HG02759 (cell line): ENCODE data around the gene ACADSB.
A peak's percentile ranks its signal among the peaks of the same experiment; 100 is the strongest.

Source experiments
- ATAC-seq: cut with Tn5 transposase; IDR thresholded peaks from one replicate; pipeline ENCODE4 v1.9.1; 2021; ENCODE audit warnings: mild to moderate bottlenecking, moderate library complexity; ENCODE audit not compliant: unreplicated experiment

Gene ACADSB

DNA sequence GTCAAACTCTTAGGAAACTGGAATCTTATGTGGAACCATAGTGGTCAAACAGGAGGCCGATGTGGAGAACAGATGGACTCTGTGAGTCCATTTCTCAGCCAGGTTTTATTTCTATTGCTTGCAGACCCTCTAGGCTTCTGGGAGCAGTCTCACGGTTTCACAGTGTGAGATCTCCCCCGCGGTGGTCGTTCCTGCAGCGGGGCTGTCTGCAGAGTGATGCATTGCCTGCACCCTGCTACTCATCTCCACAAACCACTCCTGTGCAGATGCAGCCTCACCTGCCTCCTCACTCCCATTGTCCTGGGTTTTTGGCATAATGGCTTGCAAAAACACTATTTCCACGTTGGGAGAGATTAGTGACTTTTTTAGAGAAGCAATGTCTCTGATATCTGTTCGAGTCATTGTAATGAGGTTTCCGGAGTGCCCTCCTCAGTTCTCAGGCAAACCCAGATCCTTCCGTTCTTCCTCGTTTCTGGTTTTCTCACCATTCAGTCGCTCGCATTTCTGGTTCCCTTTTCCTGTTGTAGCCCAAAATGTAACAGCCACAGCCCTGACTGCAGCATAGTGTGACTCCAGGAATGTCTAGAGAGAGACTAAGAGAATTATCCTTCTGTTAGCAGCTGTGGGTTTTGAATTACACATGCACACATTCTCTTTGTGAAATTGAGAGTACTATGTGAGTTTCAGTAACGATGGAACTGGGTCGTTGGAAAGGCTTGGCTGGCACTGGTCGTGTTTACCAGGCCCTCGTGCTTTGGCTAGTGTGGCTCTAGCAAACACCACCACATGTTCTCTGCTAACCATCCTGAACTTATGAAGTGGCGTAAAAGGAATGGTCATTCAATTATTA lies 30.2 kb downstream of the ACADSB start:
- ATAC-seq: no peak

DNA sequence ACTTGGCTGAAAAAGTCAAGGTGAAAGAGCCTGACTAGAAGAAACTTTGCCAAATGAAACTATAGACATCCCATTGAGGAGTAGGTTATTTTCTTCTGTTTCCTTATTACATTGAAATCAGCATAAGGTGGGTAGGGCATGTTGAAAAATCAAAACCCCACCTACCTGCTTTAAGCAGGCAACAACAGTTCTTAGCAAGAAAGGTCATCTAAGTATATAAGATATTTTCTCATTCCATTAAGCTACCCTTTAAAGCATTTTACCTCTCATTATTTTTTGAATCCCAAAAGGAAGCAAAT lies 30.8 kb downstream of the ACADSB start:
- ATAC-seq: no peak

DNA sequence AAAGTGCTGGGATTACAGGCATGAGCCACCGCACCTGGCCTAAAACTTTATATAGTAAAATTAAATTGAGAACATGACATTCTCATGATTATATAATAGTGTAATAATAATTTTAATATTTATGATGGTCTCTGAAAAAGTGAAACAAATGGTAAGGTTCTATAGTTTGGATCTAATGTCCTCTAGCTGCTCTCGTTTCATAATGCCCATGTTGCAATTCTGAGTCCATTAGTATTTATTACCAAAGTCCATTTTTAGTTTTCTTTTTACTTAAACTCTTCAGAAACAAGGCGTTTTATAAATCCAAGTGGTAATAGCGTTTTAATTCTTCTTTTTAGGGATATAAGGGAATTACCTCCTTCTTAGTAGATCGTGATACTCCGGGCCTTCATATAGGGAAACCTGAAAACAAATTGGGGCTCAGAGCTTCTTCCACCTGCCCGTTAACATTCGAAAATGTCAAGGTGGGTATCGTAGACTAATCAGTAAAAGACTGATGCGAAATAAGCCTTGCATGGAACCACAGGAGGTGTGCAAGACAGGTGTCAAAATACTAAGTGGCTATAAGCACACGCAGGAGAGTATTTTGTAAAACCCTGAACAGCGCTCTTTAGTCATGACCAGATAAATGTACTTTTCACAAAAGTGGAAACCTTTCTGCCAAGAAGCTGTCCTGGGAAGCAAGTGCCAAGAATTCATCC lies 34.1 kb downstream of the ACADSB start:
- ATAC-seq: no peak

DNA sequence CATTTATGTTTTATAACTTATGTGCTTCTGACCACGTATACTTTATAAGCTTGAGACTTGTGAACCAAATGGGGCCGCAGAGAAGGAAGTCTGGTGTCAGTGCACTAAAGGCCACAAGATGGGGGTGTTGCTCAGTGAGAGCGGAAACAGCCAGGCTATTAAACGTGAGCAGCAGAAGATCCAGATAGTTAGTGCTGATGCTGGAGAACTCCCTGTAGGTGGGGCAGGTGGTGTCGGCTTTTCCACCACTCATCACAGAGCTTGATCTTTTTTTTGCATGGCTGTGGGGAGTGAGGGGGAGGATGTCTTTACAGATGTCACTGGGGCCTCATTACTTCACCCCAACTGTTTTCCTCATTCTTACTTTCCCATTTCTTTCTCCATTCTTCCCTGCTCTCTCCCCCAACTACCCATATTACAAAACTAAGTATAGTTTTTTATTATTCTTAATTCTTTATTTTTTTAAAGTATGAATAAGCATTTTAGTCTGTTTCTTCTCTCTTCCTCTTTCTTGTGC lies 34.7 kb downstream of the ACADSB start:
- ATAC-seq: peak; percentile 77

DNA sequence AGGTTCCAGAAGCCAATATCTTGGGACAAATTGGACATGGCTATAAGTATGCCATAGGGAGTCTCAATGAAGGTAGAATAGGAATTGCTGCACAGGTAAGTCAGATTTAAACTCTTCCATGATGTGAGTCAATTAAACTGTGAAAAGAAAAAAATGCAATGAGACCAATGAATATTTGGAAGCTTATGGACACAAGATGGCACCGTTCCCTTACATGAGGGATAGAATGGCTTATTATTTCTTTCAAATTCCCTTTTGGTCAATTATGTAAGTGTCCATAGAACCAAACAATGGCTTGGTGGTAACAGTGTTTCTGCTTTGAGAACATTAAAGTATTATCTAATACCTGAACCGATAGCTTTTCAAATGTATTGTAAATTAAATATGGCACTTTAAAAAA lies 35.6 kb downstream of the ACADSB start:
- ATAC-seq: no peak

DNA sequence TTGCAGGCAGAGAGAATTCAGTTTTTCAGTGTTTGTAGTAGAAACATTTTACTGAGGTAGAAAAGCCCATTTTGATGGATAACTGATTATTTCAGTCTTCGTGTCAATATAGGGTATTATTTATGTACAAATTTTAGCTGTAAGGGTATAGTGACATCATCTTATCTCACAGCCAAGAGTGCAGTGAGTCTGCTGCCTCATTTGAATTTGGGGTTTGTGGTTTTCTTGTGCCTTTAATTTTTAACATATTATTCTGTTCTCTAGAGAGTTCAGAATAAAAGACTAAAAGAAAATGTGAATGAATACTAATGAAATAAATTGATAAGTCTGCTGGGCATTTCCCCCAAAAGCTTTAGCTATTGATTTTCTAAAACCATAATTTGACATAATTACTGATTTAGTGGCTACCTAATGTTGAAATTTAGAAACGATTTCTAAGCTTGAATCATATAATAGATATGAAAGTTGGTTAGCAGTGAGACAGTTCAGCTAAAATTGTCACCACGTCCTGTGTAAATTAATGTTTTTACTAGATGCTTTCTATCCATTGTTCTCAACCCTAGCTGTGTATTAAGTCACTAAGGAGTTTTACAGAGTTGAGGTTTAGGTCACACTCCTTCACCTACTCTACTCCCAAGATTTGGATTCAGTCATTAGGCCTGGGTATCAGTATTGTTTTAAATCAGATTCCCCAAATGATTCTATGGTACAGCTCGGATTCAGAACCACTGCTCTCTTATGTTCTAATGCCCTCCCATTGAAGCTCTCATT lies 37.3 kb downstream of the ACADSB start:
- no peak for ATAC-seq

DNA sequence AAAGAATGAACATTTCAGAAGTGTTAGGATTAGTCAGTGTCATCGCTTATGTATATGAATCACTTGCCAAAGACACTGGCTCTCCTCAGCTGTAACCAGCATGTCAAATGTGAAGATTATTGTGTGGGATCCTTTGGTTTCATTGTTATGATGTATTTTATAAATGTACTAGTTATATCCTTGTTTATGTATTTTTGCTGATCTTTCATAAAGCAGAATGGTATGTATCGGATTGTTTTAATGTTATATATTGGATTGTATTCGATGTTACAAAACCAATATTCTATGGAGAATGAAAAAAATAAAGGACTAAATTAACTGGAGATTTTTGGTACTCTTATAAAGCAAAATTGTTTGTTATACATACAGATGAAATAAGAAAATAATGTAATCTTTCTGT lies 49.2 kb downstream of the ACADSB start:
- no peak for ATAC-seq

DNA sequence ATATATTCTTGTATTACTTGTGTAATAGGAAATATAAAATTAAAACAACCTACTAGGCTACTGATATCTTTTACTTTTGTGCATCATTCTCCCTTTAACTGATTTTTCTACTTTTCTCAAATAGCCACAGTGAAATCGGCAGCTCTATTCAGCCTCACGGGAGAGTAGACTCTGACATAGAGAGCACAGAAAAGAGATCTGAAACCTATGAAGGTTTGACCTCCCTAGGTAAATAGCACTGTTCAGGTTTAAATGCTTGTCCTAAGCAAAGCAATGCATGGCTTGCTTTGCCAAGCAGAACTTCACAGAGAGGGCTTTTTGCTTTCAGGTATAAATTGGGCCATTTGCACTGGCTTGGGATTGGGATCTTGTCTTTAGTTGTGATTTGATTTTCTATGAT lies 53.1 kb downstream of the ACADSB start:
- ATAC-seq: no peak

DNA sequence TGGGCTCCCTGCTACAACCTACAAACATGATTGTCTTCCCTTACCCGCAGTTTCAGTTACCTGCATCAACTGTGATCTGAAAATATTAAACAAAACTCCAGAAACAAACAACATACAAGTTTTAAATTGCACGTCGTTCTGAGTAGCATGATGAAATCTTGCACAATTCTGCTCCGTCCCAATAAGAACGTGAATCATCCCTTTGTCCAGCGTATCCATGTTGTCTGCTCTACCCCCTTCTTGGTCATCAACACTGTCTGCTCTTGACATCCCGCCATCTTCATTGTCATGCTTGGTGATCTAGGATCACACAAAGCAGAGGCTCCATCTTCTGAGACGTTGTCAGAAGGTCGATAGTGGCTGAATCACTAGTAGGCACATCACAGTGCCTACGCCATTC lies 53.9 kb downstream of the ACADSB start:
- no peak for ATAC-seq

DNA sequence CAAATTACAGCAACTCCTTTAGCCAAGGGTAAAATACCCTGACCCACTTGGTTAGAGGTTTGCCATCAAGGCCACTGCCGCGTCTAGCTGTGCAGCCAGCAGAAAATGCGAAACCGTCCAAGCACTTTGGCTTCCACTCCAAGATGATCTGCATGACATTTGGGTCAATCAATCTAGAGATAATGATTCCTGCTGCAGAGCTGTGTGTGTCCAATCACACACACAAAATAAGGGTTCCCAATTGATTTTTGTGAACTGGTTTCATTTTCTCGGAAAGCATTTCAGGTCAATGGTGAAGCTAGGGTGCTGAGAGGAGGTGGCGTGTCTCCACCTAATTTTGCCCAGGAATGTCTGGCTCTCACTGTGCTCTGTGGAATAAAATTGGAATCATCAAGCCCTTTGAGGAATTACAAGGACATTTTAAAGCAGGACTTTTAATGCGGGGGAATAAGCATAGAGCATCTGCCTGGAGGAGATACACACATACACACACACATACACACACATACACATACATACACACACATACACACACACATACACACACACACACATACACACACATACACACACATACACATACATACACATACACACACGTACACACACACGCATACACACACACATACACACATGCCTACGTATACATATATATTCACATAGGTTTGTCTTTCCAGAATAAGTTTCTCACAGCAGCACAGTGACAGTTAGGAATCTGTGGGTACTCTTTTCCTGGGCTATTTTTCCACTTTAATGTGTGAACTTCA lies 59.5 kb downstream of the ACADSB start:
- ATAC-seq: no peak

DNA sequence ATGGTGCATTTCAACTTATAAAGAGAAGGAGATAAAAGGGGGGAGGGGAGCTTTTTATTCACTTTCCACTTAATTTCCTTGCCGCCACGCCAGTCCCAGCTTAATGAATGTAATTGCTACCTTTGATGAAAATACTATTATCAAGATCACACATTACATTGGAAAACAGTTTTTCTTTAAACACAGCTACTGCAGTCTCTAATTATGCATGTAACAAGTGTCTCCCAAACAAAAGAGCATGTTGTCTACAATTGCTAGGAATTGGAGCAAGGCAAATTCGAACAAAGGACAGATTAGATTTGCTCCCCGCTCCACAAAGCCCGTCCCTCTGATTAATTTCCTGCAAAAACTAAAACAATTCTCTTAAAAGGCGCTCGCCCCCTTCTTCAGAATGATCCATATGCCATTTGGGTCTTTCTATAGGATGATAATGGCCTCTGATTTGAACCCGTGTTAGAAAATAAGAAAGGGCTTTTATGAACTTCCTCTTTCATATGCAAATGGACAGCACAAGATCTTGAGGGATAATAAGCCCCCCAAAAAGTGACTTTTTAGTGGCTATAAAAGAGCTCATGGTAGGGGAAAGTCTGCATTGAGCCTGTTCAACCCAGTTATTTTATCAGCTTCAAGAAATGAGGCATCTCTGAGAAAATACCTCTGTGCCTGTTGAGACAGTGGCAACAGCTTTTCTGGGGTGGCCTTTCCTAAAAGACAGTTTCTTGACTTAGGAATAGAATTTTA lies 60.6 kb downstream of the ACADSB start:
- ATAC-seq: no peak

DNA sequence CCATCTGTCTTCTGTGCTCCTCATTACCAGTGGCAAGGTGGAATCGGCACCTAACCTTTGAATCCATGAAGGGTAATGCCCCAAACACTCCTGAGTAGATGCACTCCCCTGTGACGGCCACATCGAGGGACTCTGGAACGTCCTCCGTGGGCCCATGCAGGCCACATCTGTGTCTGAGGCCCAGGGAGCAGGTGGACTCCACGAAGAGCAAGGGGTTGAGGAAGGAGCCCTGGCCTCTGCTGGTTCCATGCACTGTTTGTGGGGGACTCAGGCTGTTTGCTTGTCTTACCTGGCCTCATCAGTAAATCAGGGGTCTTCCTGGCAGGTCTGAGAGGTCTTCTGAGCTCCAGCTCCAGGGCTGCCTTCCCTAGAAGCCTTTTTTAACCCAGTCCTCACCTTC lies 64.4 kb downstream of the ACADSB start:
- ATAC-seq: no peak

DNA sequence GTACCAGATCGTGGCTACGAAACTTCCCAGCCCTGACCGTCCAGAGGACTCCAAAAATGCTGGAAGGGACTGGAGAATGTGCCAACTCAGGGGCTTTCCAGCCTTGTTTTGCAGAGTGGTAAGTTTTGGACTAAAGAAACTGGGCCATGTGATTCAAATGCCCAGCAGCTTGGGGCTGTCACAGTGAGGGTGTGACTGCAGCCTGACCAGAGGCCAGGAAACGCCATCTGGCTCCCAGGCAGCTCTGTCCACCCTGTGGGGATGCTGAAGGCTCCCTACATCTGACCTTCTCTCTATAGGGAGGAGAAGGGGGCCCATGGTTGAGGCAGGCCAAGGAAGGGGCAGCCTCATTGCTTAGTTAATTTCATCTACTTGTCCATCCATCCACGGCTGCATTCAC lies 65.4 kb downstream of the ACADSB start:
- no peak for ATAC-seq

DNA sequence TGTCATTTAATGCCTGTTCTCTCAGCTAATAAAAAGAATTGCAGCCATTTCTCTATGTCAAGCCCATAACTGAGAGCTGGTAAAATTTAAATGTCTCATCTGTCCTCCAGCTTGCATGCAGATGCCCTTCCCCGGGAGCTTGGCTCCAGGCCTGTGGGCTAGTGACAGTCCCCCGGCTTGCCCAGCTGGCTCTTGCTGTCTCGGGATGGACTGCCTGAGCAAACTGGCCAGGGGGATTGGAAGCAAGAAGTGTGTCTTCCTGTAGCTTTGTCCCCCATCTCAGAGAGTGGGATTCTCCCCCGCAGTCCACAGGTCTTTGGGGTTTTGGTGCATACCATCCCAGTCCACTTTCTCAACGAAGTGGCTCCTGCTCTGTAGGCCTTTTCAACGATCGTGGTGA lies 73.1 kb downstream of the ACADSB start:
- no peak for ATAC-seq

DNA sequence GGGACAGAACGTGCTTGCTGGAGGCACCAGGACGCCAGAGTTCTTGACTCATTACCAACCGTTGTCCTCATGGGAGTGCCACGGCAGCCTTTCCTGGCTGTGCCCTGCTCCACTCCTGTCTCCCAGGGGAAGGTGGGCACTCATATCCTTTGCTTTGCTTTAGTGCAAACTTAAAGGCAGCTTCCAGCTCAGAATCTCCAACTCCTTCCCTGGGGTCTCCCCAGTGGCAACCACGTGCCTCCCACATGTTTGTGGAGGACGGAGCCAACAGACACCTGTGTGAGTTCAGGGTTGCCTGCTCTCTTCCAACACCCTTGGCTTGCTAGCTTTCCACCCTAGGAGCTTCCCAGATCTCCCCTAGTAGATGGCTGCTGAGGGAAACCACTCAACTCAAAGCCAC lies 75.0 kb downstream of the ACADSB start:
- no peak for ATAC-seq

DNA sequence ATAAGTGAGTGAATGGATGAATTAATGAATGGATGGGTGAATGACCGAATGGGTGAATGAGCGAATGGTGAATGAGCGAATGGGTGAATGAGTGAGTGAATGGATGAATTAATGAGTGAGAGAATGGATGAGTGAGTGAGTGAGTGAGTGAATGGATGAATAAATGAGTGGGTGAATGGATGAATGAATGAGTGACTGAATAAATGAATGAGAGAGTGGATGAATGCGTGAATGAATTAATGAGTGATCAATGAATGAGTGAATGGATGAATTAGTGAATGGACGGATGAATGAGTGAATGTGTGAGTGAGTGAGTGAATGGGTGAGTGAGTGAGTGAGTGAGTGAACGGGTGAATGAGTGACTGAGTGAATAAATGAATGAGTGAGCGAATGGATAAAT lies 77.5 kb downstream of the ACADSB start:
- ATAC-seq: no peak

DNA sequence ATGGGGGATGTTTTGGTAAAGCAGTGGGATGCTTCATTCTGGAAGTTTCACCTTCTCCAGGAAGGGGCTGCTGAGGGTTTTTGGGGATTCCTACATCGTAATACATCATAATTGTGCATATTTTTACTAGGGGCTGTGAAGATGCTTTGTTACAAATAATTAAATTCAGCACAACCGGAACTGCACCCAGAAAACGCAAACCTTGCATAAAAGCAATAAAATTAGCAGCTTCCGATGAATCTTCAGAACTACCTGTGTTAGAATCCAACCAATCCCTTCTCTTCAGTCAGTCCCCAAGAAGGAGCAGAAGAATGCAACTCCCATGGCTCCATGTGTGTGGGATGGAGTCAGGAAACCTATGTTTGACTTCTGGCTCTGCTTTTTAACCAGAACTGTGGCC lies 78.5 kb downstream of the ACADSB start:
- ATAC-seq: no peak

DNA sequence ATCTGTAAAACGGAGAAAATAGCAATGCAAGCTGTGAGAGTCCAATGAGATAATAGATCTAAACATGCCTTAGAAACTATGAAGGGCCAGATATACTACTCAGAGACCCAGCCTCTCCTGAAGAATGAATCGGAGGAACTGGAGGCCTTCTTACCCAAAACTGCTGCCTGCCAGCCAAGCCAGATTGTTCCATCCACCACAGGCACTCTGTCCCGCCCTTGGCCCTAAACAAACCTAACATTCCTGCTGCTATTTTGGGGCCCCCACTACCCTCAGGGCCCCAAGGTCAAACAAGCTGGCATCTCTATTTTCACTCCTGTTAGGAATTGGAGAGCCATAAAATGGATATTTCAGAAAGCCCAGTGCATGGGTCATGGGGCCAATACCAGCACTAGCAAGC lies 79.0 kb downstream of the ACADSB start:
- no peak for ATAC-seq

DNA sequence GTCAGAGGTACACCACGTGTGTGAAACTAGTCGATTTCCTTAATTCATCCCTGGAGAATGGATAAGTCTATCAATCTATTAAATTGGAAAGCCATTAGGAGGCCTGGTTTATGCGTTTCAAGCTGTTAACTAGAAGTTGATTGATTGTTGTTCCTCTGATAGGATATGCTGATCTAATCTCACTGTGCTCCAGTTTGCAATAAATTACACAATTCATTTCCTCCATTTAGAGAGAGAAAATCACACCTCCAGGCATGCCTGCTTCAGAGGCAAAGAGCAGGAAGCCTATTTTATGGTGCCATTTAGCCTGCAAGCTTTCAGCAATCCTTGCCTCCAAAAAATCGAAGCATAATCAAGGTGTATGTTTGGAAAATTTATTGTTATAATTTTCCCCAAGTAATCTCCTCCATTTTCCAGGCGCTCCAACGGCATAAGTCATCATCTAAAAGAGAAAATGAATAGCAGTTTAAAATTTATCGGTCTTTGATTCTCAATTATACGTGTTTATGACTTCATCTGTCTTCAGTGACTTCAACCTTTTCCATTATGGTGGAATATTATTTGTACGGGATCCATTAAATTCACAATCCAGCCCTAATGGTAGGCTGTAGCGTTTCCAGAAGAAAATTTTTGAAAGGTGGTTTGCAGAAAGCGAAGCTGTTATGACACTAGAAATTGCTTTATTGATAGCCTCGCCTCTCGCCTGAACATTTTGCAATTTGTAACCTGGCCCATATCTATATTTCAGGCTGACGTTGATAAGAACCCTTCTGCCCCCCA lies 84.0 kb downstream of the ACADSB start:
- ATAC-seq: no peak

DNA sequence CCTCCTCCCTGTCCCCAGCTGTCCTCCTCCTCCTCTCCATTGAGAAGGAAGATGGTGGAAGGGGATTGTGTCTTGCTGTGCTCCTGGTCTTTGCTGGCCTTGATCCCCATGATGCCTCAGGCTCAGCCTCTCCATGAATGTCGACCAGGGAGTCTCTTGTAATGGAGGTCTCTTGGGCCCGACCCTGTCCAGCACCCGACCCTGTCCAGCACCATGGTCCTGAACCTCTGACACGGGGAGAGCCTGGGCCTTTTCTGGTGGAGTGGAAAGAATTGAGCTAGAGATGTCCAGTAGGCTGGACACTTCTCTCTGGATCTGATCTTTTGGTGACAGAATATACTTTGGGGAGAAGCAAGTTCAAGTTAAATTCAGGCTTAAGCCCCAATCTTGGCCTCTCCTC lies 84.7 kb downstream of the ACADSB start:
- no peak for ATAC-seq
